Lower lobe of right lung (tissue), 2 donors: ENCODE results near the gene TERB2. TPM values are rescaled to one million over a fixed set of nuclear protein-coding genes. Genes with fewer than 3 reads are reported as not detected.
"Not testable (repeated sequence)": the region's sequence is repeated elsewhere in the genome, so short reads cannot be mapped to it uniquely, and the experiment has no call there.

Experiments
- ATAC-seq, 2 donors: fragments of 200-7000 bp; cut with Tn5 transposase; one replicate each; pipeline ENCODE4 v1.9.1; 2020 to 2022; ENCODE audit warnings: mild to moderate bottlenecking in 2 of 2, moderate library complexity in 2 of 2
- DNase-seq: peaks from one replicate; pipeline ENCODE4 v3.0.0-alpha.2; 2020
- H3K27ac ChIP-seq: fragments of 200-600 bp; one replicate; pipeline ENCODE4 v1.8.0; 2022
- H3K27me3 ChIP-seq: fragments of 200-600 bp; one replicate; pipeline ENCODE4 v1.8.0; 2022; ENCODE audit warnings: low read depth
- H3K36me3 ChIP-seq: fragments of 200-600 bp; one replicate; pipeline ENCODE4 v1.8.0; 2022; ENCODE audit warnings: mild to moderate bottlenecking
- H3K4me1 ChIP-seq: fragments of 200-600 bp; one replicate; pipeline ENCODE4 v1.8.0; 2022
- H3K4me3 ChIP-seq: fragments of 200-600 bp; one replicate; pipeline ENCODE4 v1.8.0; 2022; ENCODE audit warnings: mild to moderate bottlenecking
- H3K9me3 ChIP-seq: fragments of 200-600 bp; one replicate; pipeline ENCODE4 v1.8.0; 2022
- CTCF ChIP-seq: fragments of 200-600 bp; IDR thresholded peaks from one replicate; pipeline ENCODE4 v1.8.0; 2022; ENCODE audit warnings: antibody characterized with exemption, mild to moderate bottlenecking
- intact Hi-C: fragments of 100-400 bp; cut with DNase I; formaldehyde crosslinking; loops from one replicate; pipeline ENCODE4 v1.11.0; 2022
- total RNA-seq: library from RNA; stranded (reverse); fragmentation: NEBNext Ultra II Directional; extraction: Animal tissue kit (Norgen Biotek cat#: 25700); gene quantifications from one replicate; pipeline ENCODE4 v1.2.1, GENCODE V29; 2021
- donor health status: DM: no; HTN: yes; CAD: no; lungs with severe emphysema.

TERB2 gene
- total RNA-seq, 1 donor from 2014 or later: not detected

DNA sequence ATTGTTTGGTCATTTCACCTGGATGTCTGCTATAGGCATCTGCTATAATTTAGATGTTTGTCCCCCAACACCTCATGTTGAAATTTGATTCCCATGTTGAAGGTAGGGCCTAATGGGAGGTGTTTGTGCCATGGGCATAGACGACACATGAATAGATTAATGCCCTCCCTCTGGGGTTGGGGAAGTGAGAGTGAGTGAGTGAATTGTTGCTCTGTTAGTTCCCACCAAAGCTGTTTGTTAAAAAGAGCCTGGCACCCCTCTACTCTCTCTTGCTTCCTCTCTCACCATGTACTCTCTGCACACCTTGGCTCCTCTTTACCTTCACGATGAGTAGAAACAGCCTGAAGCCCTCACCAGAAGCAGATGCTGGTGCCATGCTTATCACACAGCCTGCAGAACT is 42.6 kb downstream of the TERB2 start:
- Histone ChIP-seq H3K27me3 (no peaks in the 10 kb centered on the region), H3K36me3 (no peaks in the 10 kb centered on the region), H3K27ac (no peak overlapping the region), H3K4me1 (no peaks in the 10 kb centered on the region), H3K9me3 (no peaks in the 10 kb centered on the region), H3K4me3 (no peak overlapping the region)
- DNase-seq (no peak), ATAC-seq (no peak)
- intact Hi-C loops: no loop called here
- no peak for TF ChIP-seq CTCF

- ATAC-seq, H3K4me1 ChIP-seq, H3K36me3 ChIP-seq, H3K27me3 ChIP-seq, DNase-seq, H3K4me3 ChIP-seq, intact Hi-C loops, H3K9me3 ChIP-seq, H3K27ac ChIP-seq: not testable (repeated sequence)
Observed at GRCh38 chr15:45001180-45001579, 44.7 kb downstream of the TERB2 start.

- intact Hi-C loops, H3K27me3 ChIP-seq, H3K4me1 ChIP-seq, H3K4me3 ChIP-seq, H3K9me3 ChIP-seq, ATAC-seq, H3K36me3 ChIP-seq, H3K27ac ChIP-seq, DNase-seq: not testable (repeated sequence)
Observed at GRCh38 chr15:45003731-45004410, 47.4 kb downstream of the TERB2 start.

GRCh38 chr15:45004590-45005175 is 48.2 kb downstream of the TERB2 start:
- intact Hi-C loops, H3K9me3 ChIP-seq, H3K36me3 ChIP-seq, ATAC-seq, DNase-seq, H3K4me1 ChIP-seq, H3K4me3 ChIP-seq, H3K27ac ChIP-seq, H3K27me3 ChIP-seq: not testable (repeated sequence)

GRCh38 chr15:45009046-45009445 is 52.6 kb downstream of the TERB2 start:
- H3K4me3 ChIP-seq: no peak overlapping the region
- H3K27me3 ChIP-seq: no peaks in the 10 kb centered on the region
- H3K9me3 ChIP-seq: no peaks in the 10 kb centered on the region
- ATAC-seq (no peak), DNase-seq (no peak)
- no peaks in the 10 kb centered on the region for H3K36me3 ChIP-seq
- no peak for TF ChIP-seq CTCF
- intact Hi-C loops: no loop called here
- H3K27ac ChIP-seq: no peak overlapping the region
- H3K4me1 ChIP-seq: no peaks in the 10 kb centered on the region

DNA sequence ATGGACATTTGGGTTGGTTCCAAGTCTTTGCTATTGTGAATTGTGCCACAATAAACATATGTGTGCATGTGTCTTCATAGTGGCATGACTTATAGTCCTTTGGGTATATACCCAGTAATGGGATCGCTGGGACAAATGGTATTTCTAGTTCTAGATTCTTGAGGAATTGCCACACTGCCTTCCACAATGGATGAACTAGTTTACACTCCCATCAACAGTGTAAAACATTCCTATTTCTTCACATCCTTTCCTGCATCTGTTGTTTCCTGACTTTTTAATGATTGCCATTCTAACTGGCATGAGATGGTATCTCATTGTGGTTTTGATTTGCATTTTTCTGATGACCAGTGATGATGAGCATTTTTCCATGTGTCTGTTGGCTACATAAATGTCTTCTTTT is 58.6 kb downstream of the TERB2 start:
- H3K4me1 ChIP-seq, ATAC-seq, H3K4me3 ChIP-seq, intact Hi-C loops, H3K36me3 ChIP-seq, H3K9me3 ChIP-seq, H3K27me3 ChIP-seq, H3K27ac ChIP-seq, DNase-seq: not testable (repeated sequence)

- H3K4me1 ChIP-seq: peaks cover 16% of the 10 kb centered on the region
- H3K4me3 ChIP-seq, H3K9me3 ChIP-seq, H3K36me3 ChIP-seq, ATAC-seq, DNase-seq, H3K27me3 ChIP-seq, intact Hi-C loops, H3K27ac ChIP-seq: not testable (repeated sequence)
Observed at GRCh38 chr15:45020222-45020900, 63.9 kb downstream of the TERB2 start.

- H3K36me3 ChIP-seq, intact Hi-C loops, H3K4me3 ChIP-seq, DNase-seq, H3K27ac ChIP-seq, ATAC-seq, H3K9me3 ChIP-seq, H3K27me3 ChIP-seq: not testable (repeated sequence)
- H3K4me1 ChIP-seq: peaks cover 16% of the 10 kb centered on the region
Observed at GRCh38 chr15:45020901-45021259, 64.4 kb downstream of the TERB2 start.
